Heart right ventricle (tissue), 16 donors: ENCODE results near the gene ODR4. TPM values are rescaled to one million over a fixed set of nuclear protein-coding genes. Genes with fewer than 3 reads are reported as not detected.
A peak's percentile ranks its signal among the peaks of the same experiment; 100 is the strongest.
"Not testable (repeated sequence)": the region's sequence is repeated elsewhere in the genome, so short reads cannot be mapped to it uniquely, and the experiment has no call there.

ENCODE experiments used
- ATAC-seq, 8 donors: fragments of 200-7000 bp; cut with Tn5 transposase; one replicate each; pipeline ENCODE4 v1.9.1; 2020; ENCODE audit warnings: mild to moderate bottlenecking in 8 of 8, moderate library complexity in 8 of 8, moderate number of reproducible peaks in 1 of 8
- DNase-seq, 2 donors: peaks; one replicate each; pipeline ENCODE4 v3.0.0-alpha.2; 2020
- H3K27ac ChIP-seq, 10 donors: fragments of 200-600 bp; sonication (generic) in 2 of 10; one replicate each; pipeline versions ENCODE4 v1.5.0 to v1.8.0; 2020 to 2022; ENCODE audit warnings: mild to moderate bottlenecking in 3 of 10
- H3K27me3 ChIP-seq, 7 donors: fragments of 200-600 bp; one replicate each; pipeline ENCODE4 v1.8.0; 2021 to 2022; ENCODE audit warnings: mild to moderate bottlenecking in 2 of 7
- H3K36me3 ChIP-seq, 9 donors: fragments of 200-600 bp; sonication (generic) in 1 of 9; one replicate each; pipeline versions ENCODE4 v1.5.0 to v1.8.0; 2020 to 2022; ENCODE audit warnings: mild to moderate bottlenecking in 2 of 9
- H3K4me1 ChIP-seq, 9 donors: fragments of 200-600 bp; sonication (generic) in 1 of 9; one replicate each; pipeline versions ENCODE4 v1.5.0 to v1.8.0; 2020 to 2022; ENCODE audit warnings: mild to moderate bottlenecking in 4 of 9
- H3K4me3 ChIP-seq, 10 donors: fragments of 200-600 bp; sonication (generic) in 2 of 10; one replicate each; pipeline versions ENCODE4 v1.5.0 to v1.8.0; 2020 to 2022; ENCODE audit warnings: mild to moderate bottlenecking in 7 of 10, moderate library complexity in 2 of 10
- H3K9me3 ChIP-seq, 11 donors: fragments of 200-600 bp in 10 of 11; sonication (generic) in 2 of 11; one replicate each; pipeline versions ENCODE4 v1.5.0 to v1.8.0; 2013 to 2022; ENCODE audit warnings: mild to moderate bottlenecking in 2 of 11, control low read depth in 1 of 11, moderate library complexity in 1 of 11
- WGBS, 2 donors: extraction: QIAGEN DNeasy Blood & Tissue Kit; methylation state at CpG; one replicate each; pipeline ENCODE4 v1.1.7; 2013; ENCODE audit warnings: inconsistent platforms in 1 of 2; 5-methylcytosine and 5-hydroxymethylcytosine counted together
- intact Hi-C, 10 donors: fragments of 100-400 bp; cut with DNase I; formaldehyde crosslinking; loops; one replicate each; pipeline versions ENCODE4 v1.11.1 to v1.14.2; 2022
- polyA plus RNA-seq, 2 donors: library from polyadenylated mRNA; stranded (reverse); fragments of 200-250 nt; gene quantifications; one replicate each; pipeline ENCODE4 v1.2.3, GENCODE V29; 2013
- total RNA-seq, 10 donors: library from RNA; stranded (reverse); fragmentation: NEBNext Ultra II Directional in 3 of 10; extraction: Animal tissue kit (Norgen Biotek cat#: 25700) in 3 of 10; gene quantifications; one replicate each; pipeline versions ENCODE4 v1.2.1 to v1.2.4, GENCODE V29; 2021 to 2023
- TF ChIP-seq, protein P1 (sequence below), 9 donors: fragments of 200-600 bp; sonication (generic) in 2 of 9; IDR thresholded peaks; one replicate each; pipeline versions ENCODE4 v1.5.0 to v1.8.0; 2021 to 2022; ENCODE audit warnings: antibody characterized with exemption in 9 of 9, mild to moderate bottlenecking in 5 of 9, moderate library complexity in 1 of 9
- donor health status: Arrhythmogenic right ventricular cardiomyopathy.
- donor health status: ischemic (EF 13 %, LVEDD 7.1; RV severe dilation, severe dysfunction).
- donor health status: healthy with polysubstance abuse.
- donor health status: DM: no; HTN: yes; CAD: no.
- donor health status: DM: no; HTN: no; CAD: no.
- donor health status: ischemic (EF 25% LVEDD 6.9; RV normal size, moderate dysfunction).
- donor health status: ischemic (EF 25% LVEDD 5.7; RV mildly dilated, moderate dysfunction).
- donor health status: healthy.
- donor health status: DM: yes; HTN: yes; CAD: no.
- donor health status: Ischemic cardiomyopathy.
- donor health status: ischemic (EF 35%, LVEDD 5.7; RV mildly dilated, moderate dysfunction).
- donor health status: nonischemic (EF 11% LVEDD 7.7; RV severe dilation, severe dysfunction).
- donor health status: DM: yes; HTN: yes; CAD: no.
- donor health status: PGD.
- donor health status: ischemic (EF 29% LVEDD 5.4; RV normal size, mild dysfunction).
- donor health status: nonischemic (EF 23%, LVEDD 6.1; RV moderate dilation, normal function).

ODR4 gene
- total and polyA plus RNA-seq, 12 donors: 9.4 to 19.0 (median 11.1) TPM

DNA sequence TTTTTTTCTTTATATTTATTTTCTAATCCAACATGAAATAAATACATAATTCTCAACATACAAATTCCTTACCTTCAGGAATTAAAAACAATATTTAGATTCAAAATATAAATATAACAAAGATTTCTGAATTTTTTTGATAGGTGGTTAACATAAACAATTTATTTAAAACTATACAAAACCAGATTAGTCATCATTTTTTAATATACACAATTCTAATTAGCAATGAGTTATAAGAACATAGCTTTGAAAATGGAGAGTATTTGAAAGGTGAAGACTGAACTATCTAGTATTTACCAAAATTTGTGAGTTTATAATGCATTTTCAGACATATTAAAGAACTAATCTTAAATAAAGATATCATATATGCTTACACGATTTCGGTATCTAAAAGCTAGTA lies 38.1 kb upstream of the ODR4 start:
- TF ChIP-seq, protein P1, sequence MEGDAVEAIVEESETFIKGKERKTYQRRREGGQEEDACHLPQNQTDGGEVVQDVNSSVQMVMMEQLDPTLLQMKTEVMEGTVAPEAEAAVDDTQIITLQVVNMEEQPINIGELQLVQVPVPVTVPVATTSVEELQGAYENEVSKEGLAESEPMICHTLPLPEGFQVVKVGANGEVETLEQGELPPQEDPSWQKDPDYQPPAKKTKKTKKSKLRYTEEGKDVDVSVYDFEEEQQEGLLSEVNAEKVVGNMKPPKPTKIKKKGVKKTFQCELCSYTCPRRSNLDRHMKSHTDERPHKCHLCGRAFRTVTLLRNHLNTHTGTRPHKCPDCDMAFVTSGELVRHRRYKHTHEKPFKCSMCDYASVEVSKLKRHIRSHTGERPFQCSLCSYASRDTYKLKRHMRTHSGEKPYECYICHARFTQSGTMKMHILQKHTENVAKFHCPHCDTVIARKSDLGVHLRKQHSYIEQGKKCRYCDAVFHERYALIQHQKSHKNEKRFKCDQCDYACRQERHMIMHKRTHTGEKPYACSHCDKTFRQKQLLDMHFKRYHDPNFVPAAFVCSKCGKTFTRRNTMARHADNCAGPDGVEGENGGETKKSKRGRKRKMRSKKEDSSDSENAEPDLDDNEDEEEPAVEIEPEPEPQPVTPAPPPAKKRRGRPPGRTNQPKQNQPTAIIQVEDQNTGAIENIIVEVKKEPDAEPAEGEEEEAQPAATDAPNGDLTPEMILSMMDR (IDR thresholded peaks at IDR 0.05): no peak
- no peaks in the 10 kb centered on the region for H3K27me3 ChIP-seq
- no peak overlapping the region for H3K27ac ChIP-seq
- H3K4me3 ChIP-seq: no peak overlapping the region
- H3K36me3 ChIP-seq: peaks cover 0 to 100% (median 91%) of the 10 kb centered on the region in 9 donors
- DNase-seq (no peak), ATAC-seq (no peak)
- intact Hi-C loops: no loop called here
- no peaks in the 10 kb centered on the region for H3K9me3 ChIP-seq
- no peaks in the 10 kb centered on the region for H3K4me1 ChIP-seq
- WGBS, 2 donors: 97 to 98% methylated on average over 2 of the region's 2 CpGs

DNA sequence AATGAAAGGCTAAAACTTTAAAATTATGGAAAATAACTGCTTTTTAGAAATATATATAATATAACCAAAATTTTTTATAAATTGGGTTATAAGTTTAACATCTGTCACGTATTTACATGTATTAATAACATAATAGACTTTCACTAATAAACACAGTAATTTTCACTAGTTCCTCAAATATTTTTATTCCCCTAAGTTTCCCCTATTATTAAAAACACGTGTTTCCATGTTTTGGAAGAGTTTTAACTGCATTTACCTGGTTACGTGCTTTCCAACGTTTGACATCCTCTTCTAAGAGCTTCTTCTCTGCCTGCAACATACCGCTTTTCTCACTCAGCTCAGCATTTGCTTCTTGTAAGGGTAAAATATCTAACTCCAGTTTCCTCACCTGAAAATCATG lies 34.9 kb upstream of the ODR4 start:
- Histone ChIP-seq H3K27ac (no peak overlapping the region), H3K27me3 (no peaks in the 10 kb centered on the region), H3K9me3 (no peaks in the 10 kb centered on the region), H3K36me3 (peaks cover 0 to 100% (median 86%) of the 10 kb centered on the region in 9 donors), H3K4me1 (no peaks in the 10 kb centered on the region), H3K4me3 (no peak overlapping the region)
- DNase-seq (no peak), ATAC-seq (no peak)
- TF ChIP-seq, protein P1 (IDR thresholded peaks at IDR 0.05): no peak
- intact Hi-C loops: no loop called here
- WGBS, 2 donors: 92 to 95% methylated on average over 5 of the region's 5 CpGs

DNA sequence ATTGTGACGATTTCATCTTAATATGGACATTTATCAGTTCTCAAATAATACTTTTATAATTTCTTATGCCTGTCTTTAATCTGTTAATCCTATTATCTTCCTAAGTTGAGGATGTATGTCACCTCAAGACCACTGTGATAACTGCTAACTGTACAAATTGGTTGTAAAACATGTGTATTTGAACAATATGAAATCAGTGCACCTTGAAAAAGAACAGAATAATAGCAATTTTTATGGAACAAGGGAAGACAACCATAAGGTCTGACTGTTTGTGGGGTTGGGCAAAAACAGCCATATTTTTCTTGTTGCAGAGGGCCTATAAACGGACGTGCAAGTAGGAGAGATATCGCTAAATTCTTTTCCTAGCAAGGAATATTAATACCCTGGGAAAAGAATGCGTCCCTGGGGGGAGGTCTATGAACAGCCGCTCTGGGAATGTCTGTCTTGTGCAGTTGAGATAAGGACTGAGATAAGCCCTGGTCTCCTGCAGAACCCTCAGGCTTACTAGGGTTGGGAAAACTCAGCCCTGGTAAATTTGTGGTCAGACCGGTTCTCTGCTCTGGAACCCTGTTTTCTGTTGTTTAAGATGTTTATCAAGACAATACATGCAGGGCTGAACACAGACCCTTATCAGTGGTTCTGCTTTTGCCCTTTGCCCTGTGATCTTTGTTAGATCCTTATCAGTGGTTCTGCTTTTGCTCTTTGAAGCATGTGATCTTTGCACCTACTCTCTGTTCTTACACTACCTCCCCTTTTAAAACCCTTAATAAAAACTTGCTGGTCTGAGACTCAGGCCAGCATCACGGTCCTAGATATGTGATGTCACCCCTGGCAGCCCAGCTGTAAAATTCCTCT lies 27.6 kb upstream of the ODR4 start:
- DNase-seq, H3K9me3 ChIP-seq, ATAC-seq, H3K4me1 ChIP-seq, H3K27me3 ChIP-seq, H3K27ac ChIP-seq, H3K4me3 ChIP-seq, intact Hi-C loops: not testable (repeated sequence)
- WGBS, 2 donors: 79 to 84% methylated on average over 8 of the region's 8 CpGs
- H3K36me3 ChIP-seq: peaks cover 0 to 100% (median 70%) of the 10 kb centered on the region in 9 donors

DNA sequence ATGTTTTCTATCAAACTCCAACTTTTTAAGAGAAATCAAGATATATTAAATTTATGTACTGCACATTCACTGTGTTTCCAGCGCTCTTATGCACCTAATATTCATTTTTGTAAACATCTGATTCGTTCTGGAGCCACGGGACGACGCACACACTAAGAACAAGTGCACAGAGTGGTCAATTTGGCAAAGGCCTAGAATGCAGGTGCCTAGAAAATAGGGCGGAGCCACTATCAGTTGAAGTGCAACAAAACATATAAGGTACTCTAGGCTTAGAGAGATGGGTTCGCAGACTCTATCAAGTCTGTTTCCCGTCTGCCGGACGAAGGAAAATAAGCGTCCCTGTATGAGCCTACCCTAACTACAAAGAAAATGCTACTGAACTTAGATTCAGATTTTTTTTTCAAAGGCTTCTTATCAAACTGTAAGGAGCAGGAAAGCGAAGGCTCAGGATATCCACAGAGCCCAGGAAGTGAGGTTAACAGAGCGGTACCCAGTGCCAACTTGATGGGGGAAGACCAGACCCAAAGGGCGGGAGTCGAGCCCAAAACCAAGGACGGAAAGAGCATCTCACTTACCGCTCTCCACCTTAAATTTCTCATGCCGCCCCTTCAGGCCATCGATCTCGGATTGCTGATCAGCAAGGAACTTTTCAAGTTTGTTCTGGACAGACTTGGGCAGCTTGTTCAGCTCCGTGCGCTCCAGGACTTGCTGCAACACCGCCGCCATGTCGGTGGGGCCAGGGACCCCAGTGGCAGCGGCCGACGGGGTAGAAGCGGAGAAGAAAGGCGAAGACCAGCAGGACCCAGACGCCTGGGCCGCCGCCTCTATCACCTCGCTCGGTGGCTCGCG lies 1.1 kb upstream of the ODR4 start:
- Histone ChIP-seq H3K4me1 (peaks cover 0 to 43% (median 30%) of the 10 kb centered on the region in 9 donors), H3K9me3 (no peaks in the 10 kb centered on the region), H3K36me3 (peaks cover 0 to 41% (median 15%) of the 10 kb centered on the region in 9 donors), H3K4me3 (peak overlapping the region; percentile 69 to 95 (median 76)), H3K27me3 (no peaks in the 10 kb centered on the region), H3K27ac (peak overlapping the region; percentile 59 to 98 (median 96))
- DNase-seq (no peak), ATAC-seq (peak in 4 of 8 donors; percentile 6 to 18 (median 13))
- TF ChIP-seq, protein P1 (IDR thresholded peaks at IDR 0.05): no peak
- WGBS, 2 donors: 0 to 1% methylated on average over 37 of the region's 37 CpGs
- intact Hi-C loops: loop anchor here in 1 of 10 donors (10.0 kb wide), 1 partner anchor 1220 kb away; the partner anchor contains the start of genes SWT1 and TRMT1L
